ENCODE results near the gene SH2B2. TPM values are rescaled to one million over a fixed set of nuclear protein-coding genes. Genes with fewer than 3 reads are reported as not detected.
A peak's percentile ranks its signal among the peaks of the same experiment; 100 is the strongest.

SH2B2 gene
- total RNA-seq, 4 donors from 2014 or later: 32.7 to 62.0 (median 43.5) TPM

- Histone ChIP-seq H3K4me1 (peaks cover 27 to 30% of the 10 kb centered on the region in 2 donors), H3K9me3 (no peaks in the 10 kb centered on the region)
- peak in 1 of 2 donors; percentile 54 for DNase-seq
These were observed 678 bp downstream of the SH2B2 start for GRCh38 chr7:102287111-102287980.

DNA sequence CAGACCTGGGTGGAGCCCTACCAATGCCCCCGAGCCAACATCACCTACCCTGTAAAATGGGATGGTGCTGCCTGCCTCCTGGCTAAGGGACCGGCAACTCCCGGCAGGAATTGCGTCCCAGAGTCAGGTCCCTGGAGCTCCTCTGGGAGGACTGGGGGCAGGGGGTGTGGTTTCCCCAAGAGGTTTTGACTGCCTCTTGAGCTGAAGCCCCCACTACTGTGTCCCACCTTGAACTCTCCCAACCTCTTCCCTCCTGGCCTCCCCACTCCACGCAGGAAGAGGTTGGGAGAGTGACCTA, 1.3 kb downstream of the SH2B2 start:
- intact Hi-C loops (cut with DNase I; ENCODE audit: low total_unique reads) (loop anchor here (2.0 kb wide), 1 partner anchor 19 kb away; no protein-coding TSS in a partner anchor), in situ Hi-C loops (cut with MboI; ENCODE audit: low sequenced_read_pairs in 4 of 4) (no loop called here)
- no peak for DNase-seq
- peak overlapping the region; percentile 88 to 98 (median 90) for H3K4me3 ChIP-seq
- TF ChIP-seq POLR2A (IDR thresholded peaks at IDR 0.05) (no peak), CTCF (IDR thresholded peaks at IDR 0.05 in 4 of 5, conservative IDR thresholded peaks at IDR 0.05 in 1 of 5) (no peak)
- no peaks in the 10 kb centered on the region for H3K27me3 ChIP-seq
- peak overlapping the region; percentile 83 to 94 (median 87) for H3K27ac ChIP-seq
- H3K36me3 ChIP-seq: no peaks in the 10 kb centered on the region
- ATAC-seq: no peak
- H3K9me3 ChIP-seq: no peaks in the 10 kb centered on the region
- H3K4me1 ChIP-seq: peaks cover 27 to 34% of the 10 kb centered on the region in 2 donors

More at GRCh38 chr7:102287111-102287980, 678 bp downstream of the SH2B2 start:
- intact Hi-C loops (cut with DNase I; ENCODE audit: low total_unique reads): loop anchor here (2.0 kb wide), 1 partner anchor 19 kb away; no protein-coding TSS in a partner anchor
- H3K36me3 ChIP-seq: no peaks in the 10 kb centered on the region
- H3K27ac ChIP-seq: peak overlapping the region; percentile 83 to 94 (median 87)
- ATAC-seq: peak; percentile 63 to 67
- in situ Hi-C loops (cut with MboI; ENCODE audit: low sequenced_read_pairs in 4 of 4): no loop called here
- no peaks in the 10 kb centered on the region for H3K27me3 ChIP-seq
- peak overlapping the region; percentile 88 to 98 (median 90) for H3K4me3 ChIP-seq
- TF ChIP-seq POLR2A (IDR thresholded peaks at IDR 0.05) (no peak), CTCF (IDR thresholded peaks at IDR 0.05 in 4 of 5, conservative IDR thresholded peaks at IDR 0.05 in 1 of 5) (no peak)

DNA sequence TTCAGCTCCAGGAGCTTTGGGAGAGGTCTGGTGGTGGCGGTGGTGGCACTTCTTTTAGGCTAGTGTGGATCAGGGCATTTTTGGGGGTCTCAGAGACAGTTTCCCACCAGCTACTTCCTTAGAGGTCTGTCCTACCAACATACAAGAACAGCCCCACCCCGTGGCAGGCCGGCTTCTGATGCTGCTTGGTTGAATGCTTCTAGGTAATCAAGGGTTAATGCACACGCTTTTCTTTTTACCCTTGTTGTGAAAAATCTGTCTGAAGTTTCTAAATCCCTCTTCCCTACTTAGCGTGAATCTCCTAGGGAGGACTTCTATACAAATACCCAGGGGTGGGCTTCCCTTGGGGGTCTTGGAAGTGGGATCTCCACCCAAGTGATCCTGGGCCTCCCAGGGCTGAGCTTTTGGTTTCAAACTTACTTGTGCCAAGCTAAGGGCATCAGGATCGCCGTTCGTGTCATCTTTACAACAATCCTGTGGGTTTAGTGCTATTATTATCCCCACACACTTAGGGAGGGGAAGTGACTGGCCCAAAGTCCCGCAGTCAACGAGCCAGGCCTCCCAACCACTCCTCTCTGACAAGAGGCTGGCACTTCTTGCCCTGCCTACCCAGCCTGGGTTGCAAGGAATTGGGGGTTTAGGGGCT, 1.7 kb downstream of the SH2B2 start:
- peaks cover 30 to 36% of the 10 kb centered on the region in 2 donors for H3K4me1 ChIP-seq
- peak overlapping the region in 3 of 4 donors; percentile 83 to 94 (median 88) for H3K27ac ChIP-seq
- no peaks in the 10 kb centered on the region for H3K27me3 ChIP-seq
- intact Hi-C loops (cut with DNase I; ENCODE audit: low total_unique reads): no loop called here
- peak overlapping the region; percentile 88 to 98 (median 90) for H3K4me3 ChIP-seq
- no peaks in the 10 kb centered on the region for H3K9me3 ChIP-seq
- no peak for TF ChIP-seq CTCF (IDR thresholded peaks at IDR 0.05 in 4 of 5, conservative IDR thresholded peaks at IDR 0.05 in 1 of 5)
- TF ChIP-seq POLR2A (IDR thresholded peaks at IDR 0.05): no peak
- H3K36me3 ChIP-seq: no peaks in the 10 kb centered on the region
- DNase-seq (no peak), ATAC-seq (no peak)
- in situ Hi-C loops (cut with MboI; ENCODE audit: low sequenced_read_pairs in 4 of 4): no loop called here

DNA sequence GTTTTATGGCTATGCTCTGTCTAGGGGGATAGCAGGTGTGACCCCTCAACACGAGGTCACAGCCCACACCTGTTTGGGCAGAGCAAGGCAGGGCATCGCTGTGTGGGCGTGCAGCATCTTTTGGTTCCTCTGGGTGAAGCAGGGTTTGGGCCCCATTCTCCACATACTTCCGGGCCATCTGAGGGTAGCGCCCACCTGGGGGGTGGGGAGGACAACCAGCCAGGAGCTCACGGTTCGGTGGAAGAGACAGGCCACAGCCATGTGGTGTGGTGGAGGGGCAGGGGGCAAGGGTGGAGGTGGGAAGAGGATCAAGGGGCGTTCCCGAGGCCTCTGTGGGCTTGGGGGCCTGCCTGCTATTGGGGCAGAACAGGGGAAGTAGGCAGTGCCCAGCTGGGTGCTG, 2.4 kb downstream of the SH2B2 start:
- ATAC-seq (no peak), DNase-seq (no peak)
- Histone ChIP-seq H3K27ac (peak overlapping the region in 1 of 4 donors; percentile 88), H3K4me1 (peaks cover 30 to 43% of the 10 kb centered on the region in 2 donors), H3K4me3 (no peak overlapping the region), H3K36me3 (no peaks in the 10 kb centered on the region), H3K9me3 (no peaks in the 10 kb centered on the region), H3K27me3 (no peaks in the 10 kb centered on the region)
- TF ChIP-seq POLR2A (IDR thresholded peaks at IDR 0.05): no peak
- no peak for TF ChIP-seq CTCF (IDR thresholded peaks at IDR 0.05 in 4 of 5, conservative IDR thresholded peaks at IDR 0.05 in 1 of 5)
- in situ Hi-C loops (cut with MboI; ENCODE audit: low sequenced_read_pairs in 4 of 4): no loop called here
- intact Hi-C loops (cut with DNase I; ENCODE audit: low total_unique reads): no loop called here

All from gastrocnemius medialis (tissue), 4 donors.